Neural cell (in vitro differentiated cells): Measurements from ENCODE around the gene NES.

Source experiments
- EZH2 ChIP-seq: fragments of 200-600, 300-800 bp; shearing (Covaris generic), sonication (generic); IDR thresholded peaks from 2 replicates; pipeline ENCODE4 v1.6.1; 2014; ENCODE audit warnings: antibody characterized with exemption, low read length, borderline replicate concordance, mild to moderate bottlenecking; ENCODE audit not compliant: insufficient read depth, poor library complexity, severe bottlenecking
- REST ChIP-seq: IDR thresholded peaks from 2 replicates; pipeline ENCODE4 v1.6.1; 2012; ENCODE audit warnings: borderline replicate concordance
- TF ChIP-seq, protein P1 (sequence below): fragments of 450-650 bp; IDR thresholded peaks from 2 replicates; pipeline ENCODE4 v1.5.1; 2014; ENCODE audit warnings: antibody characterized with exemption, mild to moderate bottlenecking, moderate library complexity; ENCODE audit not compliant: poor library complexity, severe bottlenecking

DNA sequence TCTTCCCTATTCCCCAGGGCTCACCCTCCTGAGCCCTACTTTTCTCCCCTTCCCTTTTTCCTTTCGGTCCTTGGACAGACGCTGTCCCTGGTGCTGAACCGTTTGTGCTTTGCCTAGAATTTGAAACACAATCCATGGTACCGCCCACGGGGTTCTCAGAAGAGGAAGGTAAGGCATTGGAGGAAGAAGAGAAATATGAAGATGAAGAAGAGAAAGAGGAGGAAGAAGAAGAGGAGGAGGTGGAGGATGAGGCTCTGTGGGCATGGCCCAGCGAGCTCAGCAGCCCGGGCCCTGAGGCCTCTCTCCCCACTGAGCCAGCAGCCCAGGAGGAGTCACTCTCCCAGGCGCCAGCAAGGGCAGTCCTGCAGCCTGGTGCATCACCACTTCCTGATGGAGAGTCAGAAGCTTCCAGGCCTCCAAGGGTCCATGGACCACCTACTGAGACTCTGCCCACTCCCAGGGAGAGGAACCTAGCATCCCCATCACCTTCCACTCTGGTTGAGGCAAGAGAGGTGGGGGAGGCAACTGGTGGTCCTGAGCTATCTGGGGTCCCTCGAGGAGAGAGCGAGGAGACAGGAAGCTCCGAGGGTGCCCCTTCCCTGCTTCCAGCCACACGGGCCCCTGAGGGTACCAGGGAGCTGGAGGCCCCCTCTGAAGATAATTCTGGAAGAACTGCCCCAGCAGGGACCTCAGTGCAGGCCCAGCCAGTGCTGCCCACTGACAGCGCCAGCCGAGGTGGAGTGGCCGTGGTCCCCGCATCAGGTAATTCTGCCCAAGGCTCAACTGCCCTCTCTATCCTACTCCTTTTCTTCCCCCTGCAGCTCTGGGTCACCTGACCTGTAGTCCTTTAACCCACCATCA is 24.8 kb downstream of the NES start:
- TF ChIP-seq, protein P1, sequence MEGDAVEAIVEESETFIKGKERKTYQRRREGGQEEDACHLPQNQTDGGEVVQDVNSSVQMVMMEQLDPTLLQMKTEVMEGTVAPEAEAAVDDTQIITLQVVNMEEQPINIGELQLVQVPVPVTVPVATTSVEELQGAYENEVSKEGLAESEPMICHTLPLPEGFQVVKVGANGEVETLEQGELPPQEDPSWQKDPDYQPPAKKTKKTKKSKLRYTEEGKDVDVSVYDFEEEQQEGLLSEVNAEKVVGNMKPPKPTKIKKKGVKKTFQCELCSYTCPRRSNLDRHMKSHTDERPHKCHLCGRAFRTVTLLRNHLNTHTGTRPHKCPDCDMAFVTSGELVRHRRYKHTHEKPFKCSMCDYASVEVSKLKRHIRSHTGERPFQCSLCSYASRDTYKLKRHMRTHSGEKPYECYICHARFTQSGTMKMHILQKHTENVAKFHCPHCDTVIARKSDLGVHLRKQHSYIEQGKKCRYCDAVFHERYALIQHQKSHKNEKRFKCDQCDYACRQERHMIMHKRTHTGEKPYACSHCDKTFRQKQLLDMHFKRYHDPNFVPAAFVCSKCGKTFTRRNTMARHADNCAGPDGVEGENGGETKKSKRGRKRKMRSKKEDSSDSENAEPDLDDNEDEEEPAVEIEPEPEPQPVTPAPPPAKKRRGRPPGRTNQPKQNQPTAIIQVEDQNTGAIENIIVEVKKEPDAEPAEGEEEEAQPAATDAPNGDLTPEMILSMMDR = no peak
- no peak for TF ChIP-seq REST
- TF ChIP-seq EZH2 = no peak
